IMR-90 (cell line): ENCODE measurements around the gene COMP. TPM values are rescaled to one million over a fixed set of nuclear protein-coding genes. Genes with fewer than 3 reads are reported as not detected.

Source experiments
- ATAC-seq: fragments of 200-7000 bp; cut with Tn5 transposase; 2 replicates; pipeline ENCODE4 v1.9.1; 2020; ENCODE audit warnings: low read depth, mild to moderate bottlenecking, moderate library complexity
- BruUV-seq: library from RNA; stranded (reverse); fragments of 400-500 nt; replicated peaks from 2 replicates; lab custom pipeline; 2021; lab: Mats Ljungman, UMichigan
- CTCF ChIA-PET: fragments of 300-600 bp; formaldehyde crosslinking; extraction: SDS; loops from one replicate; lab custom pipeline; 2021; ENCODE audit warnings: antibody characterized with exemption; lab: Yijun Ruan, JAX
- POLR2A ChIA-PET: fragments of 300-600 bp; sonication (Branson Sonifier 250); formaldehyde crosslinking; loops from one replicate; lab custom pipeline; 2022; ENCODE audit warnings: antibody characterized with exemption; ENCODE audit not compliant: unreplicated experiment; lab: Charles Lee
- DNase-seq: peaks from one replicate; pipeline ENCODE4 v3.0.0; 2013
- H2AFZ ChIP-seq: replicated peaks from 2 replicates; pipeline ENCODE3; 2013; ENCODE audit warnings: low read length, mild to moderate bottlenecking; ENCODE audit not compliant: poor library complexity
- H2AK5ac ChIP-seq: 2 replicates; pipeline ENCODE4 v1.6.1; 2013; ENCODE audit warnings: low read depth, low read length, inconsistent platforms
- H2AK9ac ChIP-seq: replicated peaks from 2 replicates; pipeline ENCODE3; 2013; ENCODE audit warnings: mild to moderate bottlenecking, low read depth, low read length, moderate library complexity; ENCODE audit not compliant: poor library complexity
- H2BK120ac ChIP-seq: 2 replicates; pipeline ENCODE4 v1.6.1; 2013; ENCODE audit warnings: low read depth, low read length, inconsistent platforms
- H2BK15ac ChIP-seq: 3 replicates; pipeline ENCODE4 v1.6.1; 2013; ENCODE audit warnings: low read depth, low read length, inconsistent platforms
- H2BK20ac ChIP-seq: 2 replicates; pipeline ENCODE4 v1.6.1; 2013; ENCODE audit warnings: low read depth, mild to moderate bottlenecking, inconsistent platforms, low read length, moderate library complexity
- H2BK5ac ChIP-seq: 2 replicates; pipeline ENCODE4 v1.6.1; 2013; ENCODE audit warnings: mild to moderate bottlenecking, low read depth, low read length, inconsistent platforms; ENCODE audit not compliant: poor library complexity, severe bottlenecking
- H3K14ac ChIP-seq: replicated peaks from 2 replicates; pipeline ENCODE4 v1.6.1; 2013; ENCODE audit warnings: low read depth, low read length, inconsistent platforms
- H3K18ac ChIP-seq: 2 replicates; pipeline ENCODE4 v1.6.1; 2013; ENCODE audit warnings: low read depth, low read length, control low read depth
- H3K23ac ChIP-seq: 2 replicates; pipeline ENCODE4 v1.6.1; 2013; ENCODE audit warnings: low read depth, low read length, inconsistent platforms
- H3K27ac ChIP-seq: 2 replicates; pipeline ENCODE4 v1.5.1; 2013; ENCODE audit warnings: mild to moderate bottlenecking, control low read depth, low read length; ENCODE audit not compliant: insufficient read depth
- H3K27me3 ChIP-seq: 2 replicates; pipeline ENCODE4 v1.6.1; 2013; ENCODE audit warnings: low read length; ENCODE audit not compliant: control insufficient read depth, insufficient read depth
- H3K36me3 ChIP-seq: 2 replicates; pipeline ENCODE4 v1.6.1; 2013; ENCODE audit warnings: low read length, mixed read lengths; ENCODE audit not compliant: control insufficient read depth, insufficient read depth
- H3K4ac ChIP-seq: 2 replicates; pipeline ENCODE4 v1.6.1; 2013; ENCODE audit warnings: low read depth, low read length, inconsistent platforms
- H3K4me1 ChIP-seq: 2 replicates; pipeline ENCODE4 v1.6.1; 2013; ENCODE audit warnings: low read length, mixed read lengths; ENCODE audit not compliant: control insufficient read depth, insufficient read depth
- H3K4me2 ChIP-seq: 2 replicates; pipeline ENCODE4 v1.6.1; 2013; ENCODE audit warnings: low read depth, mild to moderate bottlenecking, control low read depth, low read length, moderate library complexity
- H3K4me3 ChIP-seq: 2 replicates; pipeline ENCODE4 v1.5.1; 2013; ENCODE audit warnings: low read depth, mild to moderate bottlenecking, control low read depth, low read length, moderate library complexity; ENCODE audit not compliant: insufficient read depth
- H3K56ac ChIP-seq: 2 replicates; pipeline ENCODE4 v1.6.1; 2013; ENCODE audit warnings: low read length, inconsistent platforms; ENCODE audit not compliant: insufficient read depth; ENCODE audit errors: extremely low read depth
- H3K79me1 ChIP-seq, 2 experiments: 2 replicates each; pipeline ENCODE4 v1.6.1; 2013; ENCODE audit warnings: low read length in 2 of 2, inconsistent platforms in 1 of 2, low read depth in 1 of 2
- H3K9ac ChIP-seq: 2 replicates; pipeline ENCODE4 v1.6.1; 2013; ENCODE audit warnings: low read depth, low read length, control low read depth
- H3K9me1 ChIP-seq: 2 replicates; pipeline ENCODE4 v1.6.1; 2013; ENCODE audit warnings: low read length, inconsistent platforms; ENCODE audit not compliant: insufficient read depth
- H3K9me3 ChIP-seq: 2 replicates; pipeline ENCODE4 v1.6.1; 2013; ENCODE audit warnings: low read length; ENCODE audit not compliant: control insufficient read depth, insufficient read depth
- H4K20me1 ChIP-seq: 2 replicates; pipeline ENCODE4 v1.6.1; 2013; ENCODE audit warnings: low read length, inconsistent platforms; ENCODE audit not compliant: insufficient read depth
- H4K5ac ChIP-seq: 2 replicates; pipeline ENCODE4 v1.6.1; 2013; ENCODE audit warnings: mild to moderate bottlenecking, low read depth, low read length, control low read depth
- H4K8ac ChIP-seq, 2 experiments: 2 replicates each; pipeline ENCODE4 v1.6.1; 2013; ENCODE audit warnings: low read depth in 2 of 2, low read length in 2 of 2, control low read depth in 1 of 2, inconsistent platforms in 1 of 2
- H4K91ac ChIP-seq: 2 replicates; pipeline ENCODE4 v1.6.1; 2013; ENCODE audit warnings: low read depth, low read length, inconsistent platforms; ENCODE audit not compliant: insufficient read depth
- MAFK ChIP-seq: IDR thresholded peaks from 2 replicates; pipeline ENCODE4 v1.6.1; 2012; ENCODE audit warnings: low read depth, low read length, improper control_type of control experiment
- MXI1 ChIP-seq: IDR thresholded peaks from 2 replicates; pipeline ENCODE4 v1.6.1; 2012; ENCODE audit warnings: low read depth, mild to moderate bottlenecking, low read length, moderate library complexity, borderline replicate concordance
- WGBS, 2 experiments: methylation state at CpG; one replicate each; pipeline versions ENCODE4 v1.1.5 to v1.1.7; 2013; ENCODE audit warnings: missing lambda C conversion rate in 2 of 2; ENCODE audit not compliant: insufficient read length in 1 of 2; ENCODE audit errors: extremely low coverage in 2 of 2; 5-methylcytosine and 5-hydroxymethylcytosine counted together
- dilution Hi-C: fragments of 300-500 bp; cut with HindIII; formaldehyde crosslinking; loops from one replicate; pipeline ENCODE4 v1.14.3; 2018; ENCODE audit warnings: low sequenced_read_pairs; ENCODE audit not compliant: unreplicated experiment
- in situ Hi-C: fragments of 300-500 bp; cut with MboI; formaldehyde crosslinking; loops from 3 replicates; pipeline ENCODE4 v1.14.3; 2019; ENCODE audit warnings: low sequenced_read_pairs, inconsistent platforms, mixed read lengths
- intact Hi-C: fragments of 100-400 bp; cut with micrococcal nuclease; formaldehyde crosslinking; loops from 2 replicates; pipeline ENCODE4 v1.10.0; 2022
- polyA plus RNA-seq, 3 experiments: library from polyadenylated mRNA; depleted of rRNA; stranded (reverse); fragments of >200 nt; gene quantifications; 2 replicates each; pipeline ENCODE4 v1.2.3, GENCODE V29; 2012; ENCODE audit warnings: low replicate concordance in 1 of 3
- total RNA-seq: library from RNA; depleted of rRNA; stranded (reverse); fragments of >200 nt; gene quantifications from 2 replicates; pipeline ENCODE4 v1.2.3, GENCODE V29; 2012

COMP gene
- total and polyA plus RNA-seq, 2 of the 4 experiments (the other 2 are of a cell fraction): under 0.01 to 0.43 TPM

DNA sequence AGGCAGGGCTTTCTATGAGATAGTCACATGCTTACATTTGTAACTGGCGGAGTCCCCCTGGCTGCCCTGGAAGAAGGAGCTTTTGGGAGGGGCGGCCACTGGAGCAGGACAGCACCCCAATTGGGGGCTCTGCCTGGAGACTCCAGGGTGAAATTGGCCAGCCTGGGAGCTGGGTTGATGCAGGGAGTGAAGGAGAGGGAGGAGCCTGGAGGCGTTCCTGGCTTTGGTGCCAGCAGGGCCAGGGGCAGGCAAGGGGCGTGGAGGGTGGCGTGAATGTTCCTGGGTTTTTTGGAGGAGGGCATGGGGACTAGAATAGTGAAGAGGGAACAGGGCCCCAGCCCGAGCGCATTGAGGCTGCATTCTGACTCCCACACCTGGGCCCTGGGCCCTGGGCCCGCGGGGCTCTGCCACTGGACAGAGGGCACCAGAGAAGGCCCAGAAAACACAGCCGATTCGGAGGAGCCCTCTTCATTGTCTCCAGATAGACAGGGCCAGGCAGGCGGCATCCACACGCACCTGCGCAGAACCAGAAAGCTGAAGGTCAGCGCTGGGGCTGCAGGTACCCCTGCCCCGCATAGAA lies 29.5 kb downstream of the COMP start:
- no peaks in the 10 kb centered on the region for H4K20me1 ChIP-seq
- TF ChIP-seq MXI1 (no peak), MAFK (no peak)
- peaks cover 4% of the 10 kb centered on the region for H3K4me1 ChIP-seq
- no peak overlapping the region for H3K4ac ChIP-seq
- H4K5ac ChIP-seq: no peak overlapping the region
- no peak overlapping the region for H2AK5ac ChIP-seq
- H3K36me3 ChIP-seq: peaks cover 3% of the 10 kb centered on the region; the same call in 1 of the 2 replicates
- intact Hi-C loops: no loop called here
- no peak overlapping the region for H2AFZ ChIP-seq
- no peak overlapping the region for H2BK5ac ChIP-seq
- in situ Hi-C loops: no loop called here
- WGBS, 2 experiments: 100% methylated on average over 2 of the region's 16 CpGs; no CpG with 5 or more reads in 1 of the 2 experiments
- ATAC-seq: no peak
- H3K9me3 ChIP-seq: no peaks in the 10 kb centered on the region
- no peak overlapping the region for H3K14ac ChIP-seq
- H2BK20ac ChIP-seq: no peak overlapping the region
- no peak overlapping the region for H3K56ac ChIP-seq
- H3K23ac ChIP-seq: no peak overlapping the region
- no peak overlapping the region for H3K4me2 ChIP-seq
- no peak overlapping the region for H4K91ac ChIP-seq
- ChIA-PET POLR2A (no interaction called here), CTCF (interaction anchor here (0.9 to 1.5 kb wide), 2 partner anchors 9 to 10 kb away, joined by 3 read pairs; no protein-coding TSS in a partner anchor)
- no peak overlapping the region for H3K27ac ChIP-seq
- H4K8ac ChIP-seq: no peak overlapping the region
- H2BK120ac ChIP-seq: no peak overlapping the region
- no peak for DNase-seq
- no peak overlapping the region for H3K9ac ChIP-seq
- H3K9me1 ChIP-seq: 0 out of 2 replicates have a peak, but pooled peaks cover 3% of the 10 kb centered on the region
- no peak overlapping the region for H2AK9ac ChIP-seq
- H3K4me3 ChIP-seq: no peak overlapping the region
- BruUV-seq: no TSS peak
- no peak overlapping the region for H2BK15ac ChIP-seq
- H3K18ac ChIP-seq: no peak overlapping the region
- dilution Hi-C loops: no loop called here
- H3K27me3 ChIP-seq: no peaks in the 10 kb centered on the region
- no peaks in the 10 kb centered on the region for H3K79me1 ChIP-seq
